HG02885 (cell line): ENCODE results near the gene DCTD.

Source experiments
- ATAC-seq: cut with Tn5 transposase; IDR thresholded peaks from one replicate; pipeline ENCODE4 v1.9.1; 2021; ENCODE audit warnings: mild to moderate bottlenecking; ENCODE audit not compliant: unreplicated experiment, poor library complexity

DCTD gene

DNA sequence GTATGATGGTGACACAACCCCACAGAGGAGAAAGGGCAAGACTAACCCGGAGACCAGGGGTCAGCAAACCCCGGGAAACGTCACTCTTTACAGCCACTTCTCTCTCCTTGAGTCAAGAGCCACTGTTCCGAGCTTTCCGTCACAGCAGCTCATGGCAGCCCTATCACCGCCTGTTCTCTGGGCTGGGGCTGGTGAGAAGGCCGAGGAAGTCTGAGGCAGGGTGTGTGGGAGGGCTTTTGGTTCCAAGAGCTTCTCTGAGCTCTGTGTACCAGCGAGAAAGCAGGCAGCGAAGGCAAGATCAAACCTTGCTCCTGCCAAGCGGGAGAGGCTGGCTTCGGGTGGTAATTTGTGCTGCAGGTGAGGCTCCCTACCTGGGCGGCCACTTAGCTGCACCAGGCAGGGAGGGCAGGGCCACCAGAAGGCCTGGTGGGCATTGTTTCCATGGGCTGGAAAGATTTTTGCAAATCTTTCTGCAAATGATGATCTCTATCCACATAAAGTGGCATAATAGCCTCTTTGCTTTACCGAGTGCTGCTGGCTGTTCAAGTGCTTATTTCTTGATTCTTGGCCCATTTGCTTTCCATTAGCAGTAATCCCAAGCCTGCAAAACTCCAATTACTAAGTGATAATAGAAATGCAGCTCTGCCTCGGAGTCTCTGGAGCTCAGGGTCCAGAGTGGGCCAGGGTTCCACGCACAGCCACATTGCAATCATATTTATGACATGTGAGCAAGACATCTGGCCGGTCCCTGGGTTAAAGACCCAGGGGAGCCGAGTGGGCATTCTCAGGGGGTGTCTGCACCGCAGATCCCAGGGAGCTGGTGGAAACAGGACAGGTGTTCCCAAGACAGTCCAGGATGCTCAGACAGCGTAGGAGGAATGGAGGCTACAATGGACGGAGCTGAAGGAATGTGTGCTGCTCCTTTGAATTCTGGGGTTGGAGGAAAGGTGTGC, 41.5 kb downstream of the DCTD start:
- ATAC-seq, result no peak

DNA sequence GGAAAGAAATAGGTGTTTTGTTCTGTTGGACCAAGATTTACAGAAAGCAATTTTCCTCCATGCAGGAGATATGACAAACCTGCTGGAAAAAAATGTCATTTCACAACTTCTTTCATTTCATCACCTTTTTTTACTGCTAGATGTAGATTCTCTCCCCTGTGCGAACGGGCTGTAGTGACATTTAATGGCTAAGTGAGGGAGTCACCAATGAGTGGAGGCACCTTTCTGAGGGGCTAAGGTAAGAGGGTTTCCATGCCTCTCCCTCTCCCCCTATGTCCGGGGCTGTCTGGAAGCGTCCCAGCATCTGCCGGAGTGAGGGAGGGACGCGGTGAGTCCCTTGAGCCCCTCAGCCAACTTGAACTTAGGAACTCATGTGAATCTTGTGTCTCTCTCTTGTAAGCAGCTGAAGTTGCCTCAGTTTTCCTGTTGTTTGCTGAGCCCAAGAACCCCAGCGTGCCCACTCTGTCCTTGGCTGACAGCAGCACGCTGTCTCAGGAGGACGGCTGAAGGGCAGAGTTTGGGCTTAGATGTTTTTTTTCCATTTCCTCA, 42.3 kb downstream of the DCTD start:
- no peak for ATAC-seq

- no peak for ATAC-seq
Observed at GRCh38 chr4:182874304-182874751, 42.9 kb downstream of the DCTD start.

- no peak for ATAC-seq
Observed at GRCh38 chr4:182873726-182874125, 43.5 kb downstream of the DCTD start.

- no peak for ATAC-seq
Observed at GRCh38 chr4:182873289-182873688, 43.9 kb downstream of the DCTD start.

GRCh38 chr4:182872886-182873285, 44.3 kb downstream of the DCTD start:
- ATAC-seq, result no peak

GRCh38 chr4:182871616-182872015, 45.6 kb downstream of the DCTD start:
- no peak for ATAC-seq

- no peak for ATAC-seq
Observed at GRCh38 chr4:182869697-182870096, 47.5 kb downstream of the DCTD start.

DNA sequence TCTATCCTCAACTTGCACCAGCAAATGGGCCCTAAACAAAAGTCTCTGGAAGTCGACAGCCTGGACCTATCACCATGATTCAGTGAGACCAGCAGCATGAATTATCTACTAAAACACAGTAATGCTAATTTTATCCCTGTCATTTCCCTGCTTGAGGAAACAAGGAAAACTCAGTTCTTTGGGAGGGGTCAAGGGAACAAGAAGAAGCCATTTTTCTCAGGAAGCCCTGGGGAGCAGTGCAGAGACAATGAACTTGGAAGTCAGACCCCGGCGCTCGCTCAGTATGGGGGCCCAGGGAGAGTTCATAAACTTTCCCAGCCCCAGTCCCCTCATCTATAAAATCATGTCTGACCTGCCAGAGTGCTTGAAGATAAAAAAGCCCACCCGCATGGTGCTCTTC, 50.4 kb downstream of the DCTD start:
- ATAC-seq, result no peak

DNA sequence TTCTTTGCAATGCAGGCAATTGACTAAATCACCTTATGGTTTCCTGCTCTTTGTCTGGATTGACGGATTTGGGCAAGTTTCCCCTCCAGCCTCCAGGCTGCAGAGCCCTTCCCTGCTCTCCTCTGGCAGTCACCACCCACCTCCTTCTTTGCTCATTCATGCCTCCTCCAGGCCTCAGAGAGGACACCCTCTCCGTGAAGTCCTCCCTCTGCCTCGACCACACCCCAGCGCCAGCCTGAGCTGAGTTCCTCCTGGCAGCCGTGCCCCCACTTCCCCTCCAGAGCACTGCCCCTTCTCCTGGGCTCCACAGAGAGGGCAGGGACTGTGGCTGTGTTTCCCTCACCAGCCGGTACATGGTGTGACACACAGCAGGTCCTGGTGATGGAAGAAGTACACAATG, 53.7 kb downstream of the DCTD start:
- no peak for ATAC-seq

GRCh38 chr4:182862921-182863320, 54.3 kb downstream of the DCTD start:
- no peak for ATAC-seq

DNA sequence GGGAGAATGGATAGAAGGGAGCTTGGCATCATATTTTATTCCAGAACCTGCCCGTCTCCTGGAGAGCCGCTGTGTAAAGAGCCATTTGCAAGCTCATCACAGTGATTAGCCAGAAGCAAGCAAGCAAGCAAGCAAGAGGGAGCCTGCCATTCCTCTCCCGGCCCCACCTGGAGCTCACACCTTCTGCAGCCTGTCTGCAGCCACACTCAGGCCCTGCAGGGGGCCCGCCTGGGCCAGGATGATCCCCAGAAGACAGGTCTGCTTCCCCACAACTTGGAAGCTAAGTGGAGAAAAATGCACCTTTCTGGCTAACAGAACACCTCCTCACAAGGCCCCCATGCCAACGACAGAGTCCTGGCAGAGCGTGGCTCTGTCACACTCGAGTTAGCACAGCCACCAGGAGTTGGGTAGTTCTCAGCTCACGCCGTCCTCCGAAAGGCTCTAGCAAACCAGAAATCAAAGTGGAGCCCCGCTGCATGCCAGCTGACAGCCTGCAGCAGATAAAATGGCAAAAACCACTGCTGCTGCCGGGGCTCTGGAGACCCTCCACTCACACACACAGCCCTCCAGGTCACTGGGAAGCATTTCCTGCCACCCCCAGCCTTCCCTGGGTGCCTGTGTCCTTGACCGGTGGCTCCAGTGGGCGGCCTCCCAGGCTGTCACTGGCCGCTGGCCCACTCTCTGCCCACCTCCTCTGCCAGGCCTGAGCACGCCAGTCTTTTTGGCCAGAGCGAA, 54.9 kb downstream of the DCTD start:
- no peak for ATAC-seq

GRCh38 chr4:182861346-182861745, 55.8 kb downstream of the DCTD start:
- no peak for ATAC-seq

- ATAC-seq, result no peak
Observed at GRCh38 chr4:182859730-182860129, 57.5 kb downstream of the DCTD start.

GRCh38 chr4:182858711-182859110, 58.5 kb downstream of the DCTD start:
- no peak for ATAC-seq

DNA sequence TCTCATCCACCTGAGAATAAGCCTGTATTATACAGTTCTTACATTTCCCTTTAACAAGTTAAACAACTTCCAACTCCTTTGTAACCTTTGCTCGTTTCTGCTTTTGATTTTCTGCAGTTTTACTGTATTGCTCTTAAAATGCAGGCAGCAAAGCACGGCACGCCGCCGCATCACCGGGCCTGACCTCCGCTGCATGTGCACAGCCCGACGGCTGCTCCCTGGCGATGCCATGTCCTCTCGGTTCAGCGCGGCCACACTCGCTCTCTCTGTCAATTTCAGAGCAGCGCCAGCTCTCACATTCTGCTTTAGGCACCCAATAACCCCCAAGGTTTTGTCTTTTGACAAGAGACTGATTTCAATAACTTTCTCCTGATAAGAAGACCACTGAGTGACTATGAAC, 60.3 kb downstream of the DCTD start:
- ATAC-seq, result no peak

- no peak for ATAC-seq
Observed at GRCh38 chr4:182855877-182856276, 61.3 kb downstream of the DCTD start.

- ATAC-seq, result no peak
Observed at GRCh38 chr4:182855312-182855711, 61.9 kb downstream of the DCTD start.

- ATAC-seq, result no peak
Observed at GRCh38 chr4:182854466-182854865, 62.7 kb downstream of the DCTD start.

- ATAC-seq, result no peak
Observed at GRCh38 chr4:182853731-182854330, 63.4 kb downstream of the DCTD start.

DNA sequence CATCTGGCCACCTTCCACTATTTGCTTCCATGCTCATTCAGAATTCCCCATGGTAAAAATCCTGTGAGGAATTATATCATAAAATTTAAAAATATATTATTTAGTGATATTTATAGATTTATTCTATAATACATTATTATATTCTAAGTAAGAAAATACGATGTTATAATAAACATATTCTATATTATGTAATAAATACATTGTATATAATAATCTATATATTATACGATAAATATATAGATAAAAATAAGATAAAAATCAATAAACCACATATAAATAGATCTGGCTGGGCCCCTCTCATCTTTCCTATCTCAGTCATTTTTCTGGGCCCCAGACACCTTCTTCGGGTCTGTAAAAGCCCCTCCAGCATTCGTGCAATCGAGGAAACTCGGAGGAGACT, 68.5 kb downstream of the DCTD start:
- no peak for ATAC-seq
